Stomach (tissue), 4 donors: ENCODE measurements around the gene CLECL1.

Source experiments
- CTCF ChIP-seq, 7 experiments: fragments of 450-650 bp in 4 of 7; fragments of 200-600 bp in 3 of 7; sonication (generic) in 3 of 7; IDR thresholded peaks; one replicate each; pipeline ENCODE4 v1.5.1; 2016 to 2019; ENCODE audit warnings: antibody characterized with exemption in 7 of 7, control low read depth in 2 of 7, mild to moderate bottlenecking in 1 of 7
- EP300 ChIP-seq: sonication (generic); formaldehyde crosslinking; IDR thresholded peaks from one replicate; pipeline ENCODE4 v1.6.1; 2017; ENCODE audit warnings: antibody characterized with exemption
- POLR2A ChIP-seq, 4 donors: fragments of 450-650 bp; IDR thresholded peaks; one replicate each; pipeline ENCODE4 v1.6.1; 2016; ENCODE audit warnings: antibody characterized with exemption in 4 of 4, control low read depth in 2 of 4, mild to moderate bottlenecking in 1 of 4, moderate library complexity in 1 of 4
- POLR2AphosphoS5 ChIP-seq, 3 donors: sonication (generic); formaldehyde crosslinking; IDR thresholded peaks; one replicate each; pipeline ENCODE4 v1.6.1; 2016; ENCODE audit warnings: antibody characterized with exemption in 3 of 3

DNA sequence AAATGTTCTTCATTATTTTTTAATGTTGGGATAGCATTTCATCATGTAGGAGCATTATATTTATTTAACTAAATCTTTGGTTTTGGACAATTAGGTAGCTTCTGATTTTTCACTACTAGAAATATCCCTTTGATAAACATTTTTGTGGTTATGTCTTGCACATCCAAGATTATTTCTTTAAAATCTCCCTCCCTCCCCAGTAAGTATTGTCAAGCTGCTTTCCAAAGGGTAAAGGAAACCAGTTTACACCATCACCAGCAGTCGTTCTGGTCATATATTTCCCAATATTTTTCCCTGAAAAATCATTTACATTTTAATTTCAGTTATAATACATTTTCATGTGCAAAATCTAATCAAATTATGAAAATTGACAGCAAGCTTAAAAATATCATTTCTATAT is 16.7 kb upstream of the CLECL1 start:
- TF ChIP-seq EP300 (no peak), CTCF (IDR thresholded peaks at IDR 0.05) (no peak), POLR2AphosphoS5 (IDR thresholded peaks at IDR 0.05) (no peak), POLR2A (IDR thresholded peaks at IDR 0.05) (no peak)
